Calu3 (cell line): ENCODE data around the gene INO80E. TPM values are rescaled to one million over a fixed set of nuclear protein-coding genes. Genes with fewer than 3 reads are reported as not detected.

Experiments used
- BruUV-seq: library from RNA; stranded (reverse); fragments of 400-500 nt; replicated peaks from 2 replicates; lab custom pipeline; 2021; lab: Mats Ljungman, UMichigan
- CTCF ChIA-PET: fragments of 300-600 bp; sonication (Branson Sonifier 250); formaldehyde crosslinking; loops from one replicate; lab custom pipeline; 2022; ENCODE audit warnings: antibody characterized with exemption; lab: Charles Lee
- DNase-seq: peaks from one replicate; pipeline ENCODE4 v3.0.0; 2022
- H3K27ac Mint-ChIP-seq: one replicate; pipeline ENCODE4 v1.8.0; 2022; ENCODE audit warnings: mixed read lengths; ENCODE audit not compliant: unreplicated experiment
- H3K27me3 Mint-ChIP-seq: one replicate; pipeline ENCODE4 v1.8.0; 2022; ENCODE audit warnings: mixed read lengths; ENCODE audit not compliant: unreplicated experiment
- H3K36me3 Mint-ChIP-seq: one replicate; pipeline ENCODE4 v1.8.0; 2022; ENCODE audit warnings: mild to moderate bottlenecking, moderate library complexity, mixed read lengths; ENCODE audit not compliant: insufficient read depth, unreplicated experiment
- H3K4me1 Mint-ChIP-seq: one replicate; pipeline ENCODE4 v1.8.0; 2022; ENCODE audit warnings: mild to moderate bottlenecking, low read depth, mixed read lengths; ENCODE audit not compliant: unreplicated experiment
- H3K4me3 Mint-ChIP-seq: one replicate; pipeline ENCODE4 v1.8.0; 2022; ENCODE audit warnings: mild to moderate bottlenecking, low read depth, moderate library complexity, mixed read lengths; ENCODE audit not compliant: unreplicated experiment
- H3K9me3 Mint-ChIP-seq: one replicate; pipeline ENCODE4 v1.8.0; 2022; ENCODE audit warnings: low read depth, mixed read lengths; ENCODE audit not compliant: unreplicated experiment
- CTCF ChIP-seq: fragments of 200-600 bp; IDR thresholded peaks from one replicate; pipeline ENCODE4 v1.8.0; 2022; ENCODE audit warnings: antibody characterized with exemption; ENCODE audit not compliant: unreplicated experiment
- intact Hi-C: fragments of 100-400 bp; cut with micrococcal nuclease; formaldehyde crosslinking; loops from one replicate; pipeline ENCODE4 v1.10.0; 2022; ENCODE audit not compliant: unreplicated experiment
- total RNA-seq: library from RNA; stranded (reverse); gene quantifications from 2 replicates; pipeline ENCODE4 v1.2.3, GENCODE V29; 2022

INO80E gene
- total RNA-seq, 1 experiment from 2014 or later: 107 TPM

DNA sequence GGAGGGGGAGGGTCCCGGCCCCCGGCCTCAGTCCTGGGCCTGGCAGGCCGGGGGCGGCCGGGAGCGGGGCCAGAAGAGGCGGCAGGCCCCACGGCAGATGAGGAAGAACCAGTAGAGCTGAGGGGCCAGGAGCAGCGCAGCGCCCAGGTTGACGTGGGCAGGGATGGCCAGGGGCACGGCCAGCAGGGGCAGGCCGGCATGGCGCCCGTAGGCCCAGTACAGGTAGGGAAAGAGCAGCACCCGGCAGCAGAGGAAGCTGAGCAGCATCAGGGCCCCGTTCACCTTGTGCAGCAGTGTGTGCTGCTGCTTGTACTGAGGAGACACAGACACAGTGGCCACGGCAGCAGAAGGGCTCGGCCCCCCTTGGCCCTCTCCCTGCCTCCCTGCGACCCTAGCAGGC lies 29.1 kb downstream of the INO80E start:
- Mint-ChIP-seq H3K4me1 (peaks cover 18% of the 10 kb centered on the region), H3K9me3 (no peaks in the 10 kb centered on the region), H3K27ac (no peak overlapping the region), H3K27me3 (peaks cover 68% of the 10 kb centered on the region), H3K36me3 (peaks cover 15% of the 10 kb centered on the region), H3K4me3 (no peak overlapping the region)
- no TSS peak for BruUV-seq
- TF ChIP-seq CTCF: no peak
- CTCF ChIA-PET: no interaction called here
- DNase-seq: no peak
- intact Hi-C loops: no loop called here

DNA sequence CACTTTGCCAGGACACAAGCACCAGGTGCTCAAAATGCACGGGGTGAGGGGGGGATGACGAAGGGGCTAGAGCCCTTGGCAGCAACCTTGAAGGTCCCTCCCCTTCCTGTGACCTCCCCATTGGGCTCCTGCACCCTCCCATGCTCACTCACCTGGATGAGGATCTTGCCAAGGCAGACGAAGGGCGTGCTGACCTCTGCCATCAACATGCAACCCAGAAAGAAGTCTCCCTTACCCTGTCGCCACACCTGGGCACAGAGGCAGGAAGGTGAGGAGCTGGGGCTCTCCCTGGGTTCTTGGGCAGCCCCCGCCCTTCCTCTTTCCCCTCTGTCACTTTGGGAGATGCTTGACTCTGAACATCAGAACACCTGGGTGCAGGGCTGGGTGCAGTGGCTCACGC lies 29.5 kb downstream of the INO80E start:
- peaks cover 15% of the 10 kb centered on the region for H3K36me3 Mint-ChIP-seq
- CTCF ChIA-PET: interaction anchor here (0.9 kb wide), 1 partner anchor 52 kb away, joined by 3 read pairs; the partner anchor contains the start of gene TAOK2
- no peak overlapping the region for H3K27ac Mint-ChIP-seq
- H3K4me1 Mint-ChIP-seq: peaks cover 18% of the 10 kb centered on the region
- H3K9me3 Mint-ChIP-seq: no peaks in the 10 kb centered on the region
- no TSS peak for BruUV-seq
- no peak for DNase-seq
- no peak for TF ChIP-seq CTCF
- peaks cover 72% of the 10 kb centered on the region for H3K27me3 Mint-ChIP-seq
- no peak overlapping the region for H3K4me3 Mint-ChIP-seq
- intact Hi-C loops: no loop called here

DNA sequence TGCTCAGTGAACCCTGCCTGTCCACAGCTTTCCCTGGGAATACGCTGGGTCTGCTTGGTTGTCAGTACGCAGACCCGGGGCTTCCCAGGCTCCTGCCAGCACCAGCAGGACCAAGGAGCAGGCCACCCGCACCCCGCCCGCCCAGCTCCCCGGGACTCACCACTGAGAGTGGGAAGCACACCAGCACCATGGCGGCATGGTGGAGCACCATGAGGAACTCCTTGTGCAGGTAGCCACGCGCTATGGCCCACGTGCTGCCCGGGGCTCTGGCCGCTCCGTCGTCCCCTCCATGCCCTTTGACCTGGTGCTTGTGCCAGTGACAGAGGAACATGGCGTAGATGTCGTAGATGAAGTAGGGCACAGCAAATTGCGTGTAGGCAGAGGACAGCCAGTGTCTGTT lies 30.4 kb downstream of the INO80E start:
- H3K4me1 Mint-ChIP-seq: peaks cover 11% of the 10 kb centered on the region
- H3K27me3 Mint-ChIP-seq: peaks cover 81% of the 10 kb centered on the region
- peaks cover 9% of the 10 kb centered on the region for H3K36me3 Mint-ChIP-seq
- H3K4me3 Mint-ChIP-seq: no peak overlapping the region
- no peak overlapping the region for H3K27ac Mint-ChIP-seq
- intact Hi-C loops: no loop called here
- no peaks in the 10 kb centered on the region for H3K9me3 Mint-ChIP-seq
- TF ChIP-seq CTCF: no peak
- no TSS peak for BruUV-seq
- no peak for DNase-seq
- CTCF ChIA-PET: interaction anchor here (0.9 kb wide), 1 partner anchor 53 kb away, joined by 3 read pairs; the partner anchor contains the start of gene TAOK2

DNA sequence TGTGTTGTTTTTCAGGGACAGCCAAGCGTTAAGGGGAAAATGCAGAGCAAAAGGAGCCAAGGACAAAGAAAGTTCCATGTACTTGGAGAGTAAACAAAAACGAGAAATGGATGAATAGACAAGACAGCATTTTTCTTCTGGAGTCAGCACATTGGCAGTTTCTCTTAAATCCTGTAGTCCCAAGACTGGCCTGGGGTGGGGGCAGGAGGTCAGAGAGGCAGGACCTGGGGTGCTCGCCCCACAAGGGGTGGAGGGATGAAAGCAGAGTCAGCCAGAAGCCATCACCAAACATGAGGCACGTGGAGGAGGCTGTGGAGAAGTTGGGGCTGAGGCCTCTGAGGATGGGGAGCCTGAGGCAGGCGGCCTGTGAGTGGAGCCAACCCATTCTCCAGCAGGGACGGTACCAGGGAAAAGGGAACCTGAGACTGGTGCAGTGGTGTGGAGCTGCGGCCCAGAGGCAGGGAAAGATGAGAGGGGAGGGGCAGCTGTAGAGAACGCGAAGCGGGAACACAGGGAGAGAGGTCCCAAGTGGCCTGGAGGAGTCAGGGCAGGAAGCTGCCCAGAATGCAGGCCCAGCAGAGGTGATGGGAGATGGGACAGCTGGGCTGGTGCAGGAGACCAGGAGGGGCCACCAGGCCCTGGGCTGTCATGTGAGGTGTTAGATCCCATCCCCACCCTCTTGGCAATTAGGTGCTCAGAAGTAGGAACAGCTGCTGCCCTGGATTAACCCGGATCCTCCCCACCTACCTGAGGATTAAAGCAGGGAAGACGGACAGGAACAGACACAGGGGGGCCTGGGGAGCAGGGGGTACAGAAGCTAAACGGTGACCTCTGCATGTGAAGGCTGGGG lies 31.8 kb downstream of the INO80E start:
- no TSS peak for BruUV-seq
- intact Hi-C loops: no loop called here
- Mint-ChIP-seq H3K27me3 (peaks cover 94% of the 10 kb centered on the region), H3K9me3 (no peaks in the 10 kb centered on the region), H3K27ac (no peak overlapping the region), H3K36me3 (peaks cover 6% of the 10 kb centered on the region), H3K4me3 (no peak overlapping the region), H3K4me1 (peaks cover 9% of the 10 kb centered on the region)
- DNase-seq: no peak
- no peak for TF ChIP-seq CTCF
- CTCF ChIA-PET: no interaction called here
